Measurements from ENCODE around the gene A4GALT.

Gene A4GALT

GRCh38 chr22:42701694-42702093 lies 19.0 kb downstream of the A4GALT start:
- Histone ChIP-seq H3K27ac (no peak overlapping the region), H3K9ac (no peak overlapping the region)

GRCh38 chr22:42700901-42701300 lies 19.8 kb downstream of the A4GALT start:
- H3K9me3 ChIP-seq (ENCODE audit: control insufficient read depth, low read length): no peaks in the 10 kb centered on the region
- no peaks in the 10 kb centered on the region for H3K27me3 ChIP-seq (ENCODE audit: control insufficient read depth, insufficient read depth, low read length)
- no peak overlapping the region for H3K9ac ChIP-seq
- H3K79me2 ChIP-seq: no peaks in the 10 kb centered on the region
- H3K4me1 ChIP-seq: no peaks in the 10 kb centered on the region
- no peak for TF ChIP-seq CTCF (IDR thresholded peaks at IDR 0.05)
- H3K4me3 ChIP-seq (ENCODE audit: low read depth, low read length): no peak overlapping the region
- H3K27ac ChIP-seq: no peak overlapping the region
- no peak overlapping the region for H2AFZ ChIP-seq
- H3K4me2 ChIP-seq (ENCODE audit: low read length): no peak overlapping the region
- no peaks in the 10 kb centered on the region for H3K36me3 ChIP-seq (ENCODE audit: control insufficient read depth, insufficient read depth, low read length)

More at GRCh38 chr22:42701694-42702093, 19.0 kb downstream of the A4GALT start:
- no peaks in the 10 kb centered on the region for H3K9me3 ChIP-seq (ENCODE audit: control insufficient read depth, low read length)
- H3K4me2 ChIP-seq (ENCODE audit: low read length): no peak overlapping the region
- no peaks in the 10 kb centered on the region for H3K4me1 ChIP-seq
- no peaks in the 10 kb centered on the region for H3K79me2 ChIP-seq
- H3K36me3 ChIP-seq (ENCODE audit: control insufficient read depth, insufficient read depth, low read length): no peaks in the 10 kb centered on the region
- no peak overlapping the region for H2AFZ ChIP-seq
- no peaks in the 10 kb centered on the region for H3K27me3 ChIP-seq (ENCODE audit: control insufficient read depth, insufficient read depth, low read length)
- no peak overlapping the region for H3K4me3 ChIP-seq (ENCODE audit: low read depth, low read length)
- no peak for TF ChIP-seq CTCF (IDR thresholded peaks at IDR 0.05)

GRCh38 chr22:42700355-42700754 lies 20.3 kb downstream of the A4GALT start:
- Histone ChIP-seq H3K9me3 (ENCODE audit: control insufficient read depth, low read length) (no peaks in the 10 kb centered on the region), H3K4me2 (ENCODE audit: low read length) (no peak overlapping the region), H3K36me3 (ENCODE audit: control insufficient read depth, insufficient read depth, low read length) (no peaks in the 10 kb centered on the region), H3K4me1 (no peaks in the 10 kb centered on the region), H3K4me3 (ENCODE audit: low read depth, low read length) (no peak overlapping the region), H3K9ac (no peak overlapping the region), H3K27me3 (ENCODE audit: control insufficient read depth, insufficient read depth, low read length) (no peaks in the 10 kb centered on the region), H3K27ac (no peak overlapping the region), H2AFZ (no peak overlapping the region), H3K79me2 (no peaks in the 10 kb centered on the region)
- no peak for TF ChIP-seq CTCF (IDR thresholded peaks at IDR 0.05)

GRCh38 chr22:42699976-42700352 lies 20.7 kb downstream of the A4GALT start:
- no peak overlapping the region for H3K9ac ChIP-seq
- no peak overlapping the region for H3K4me3 ChIP-seq (ENCODE audit: low read depth, low read length)
- no peaks in the 10 kb centered on the region for H3K36me3 ChIP-seq (ENCODE audit: control insufficient read depth, insufficient read depth, low read length)
- no peaks in the 10 kb centered on the region for H3K9me3 ChIP-seq (ENCODE audit: control insufficient read depth, low read length)
- no peaks in the 10 kb centered on the region for H3K4me1 ChIP-seq
- no peak overlapping the region for H3K4me2 ChIP-seq (ENCODE audit: low read length)
- H3K79me2 ChIP-seq: no peaks in the 10 kb centered on the region
- H2AFZ ChIP-seq: no peak overlapping the region
- H3K27ac ChIP-seq: no peak overlapping the region
- no peak for TF ChIP-seq CTCF (IDR thresholded peaks at IDR 0.05)
- H3K27me3 ChIP-seq (ENCODE audit: control insufficient read depth, insufficient read depth, low read length): no peaks in the 10 kb centered on the region

GRCh38 chr22:42699281-42699975 lies 21.2 kb downstream of the A4GALT start:
- no peak overlapping the region for H3K4me2 ChIP-seq (ENCODE audit: low read length)
- H3K27me3 ChIP-seq (ENCODE audit: control insufficient read depth, insufficient read depth, low read length): no peaks in the 10 kb centered on the region
- H3K27ac ChIP-seq: no peak overlapping the region
- H3K9ac ChIP-seq: no peak overlapping the region
- H3K36me3 ChIP-seq (ENCODE audit: control insufficient read depth, insufficient read depth, low read length): no peaks in the 10 kb centered on the region
- no peaks in the 10 kb centered on the region for H3K9me3 ChIP-seq (ENCODE audit: control insufficient read depth, low read length)
- H2AFZ ChIP-seq: no peak overlapping the region
- no peaks in the 10 kb centered on the region for H3K4me1 ChIP-seq
- no peak overlapping the region for H3K4me3 ChIP-seq (ENCODE audit: low read depth, low read length)
- TF ChIP-seq CTCF (IDR thresholded peaks at IDR 0.05): no peak
- H3K79me2 ChIP-seq: no peaks in the 10 kb centered on the region
